Measurements from ENCODE around the gene SERP2.

The SERP2 gene

DNA sequence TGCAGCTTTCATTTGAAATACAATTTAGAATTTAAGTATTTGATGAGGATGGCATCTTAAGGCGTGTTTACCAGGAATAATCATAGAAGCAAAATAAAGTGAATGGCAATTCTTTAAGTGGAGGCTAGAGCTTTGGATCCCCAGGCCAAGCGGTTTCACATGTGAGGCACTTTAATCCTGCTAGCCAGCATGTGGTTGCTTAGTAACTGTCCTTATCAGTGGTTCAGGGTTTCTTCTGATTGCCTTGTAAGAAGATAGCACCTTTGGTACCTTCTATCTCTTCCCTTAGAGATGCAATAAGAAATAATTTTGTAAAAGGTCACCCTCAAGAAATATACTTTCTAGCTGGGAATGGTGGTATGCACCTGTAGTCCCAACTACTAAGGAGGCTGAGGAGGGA, 38.9 kb upstream of the SERP2 start:
- no peak overlapping the region for H3K27ac ChIP-seq (ENCODE audit: low read depth, low read length)
- no peak overlapping the region for H2AFZ ChIP-seq (ENCODE audit: low read depth, low read length, severe bottlenecking)
- H3K9me3 ChIP-seq (ENCODE audit: insufficient read depth, low read length) = no peaks in the 10 kb centered on the region
- H3F3A ChIP-seq (ENCODE audit: insufficient read depth) = no peaks in the 10 kb centered on the region
- H3K4me2 ChIP-seq (ENCODE audit: low read depth, low read length, poor library complexity, severe bottlenecking) = no peak overlapping the region
- no peak overlapping the region for H3K4me3 ChIP-seq (ENCODE audit: insufficient read depth, low read length, poor library complexity, severe bottlenecking)
- TF ChIP-seq, protein P1, sequence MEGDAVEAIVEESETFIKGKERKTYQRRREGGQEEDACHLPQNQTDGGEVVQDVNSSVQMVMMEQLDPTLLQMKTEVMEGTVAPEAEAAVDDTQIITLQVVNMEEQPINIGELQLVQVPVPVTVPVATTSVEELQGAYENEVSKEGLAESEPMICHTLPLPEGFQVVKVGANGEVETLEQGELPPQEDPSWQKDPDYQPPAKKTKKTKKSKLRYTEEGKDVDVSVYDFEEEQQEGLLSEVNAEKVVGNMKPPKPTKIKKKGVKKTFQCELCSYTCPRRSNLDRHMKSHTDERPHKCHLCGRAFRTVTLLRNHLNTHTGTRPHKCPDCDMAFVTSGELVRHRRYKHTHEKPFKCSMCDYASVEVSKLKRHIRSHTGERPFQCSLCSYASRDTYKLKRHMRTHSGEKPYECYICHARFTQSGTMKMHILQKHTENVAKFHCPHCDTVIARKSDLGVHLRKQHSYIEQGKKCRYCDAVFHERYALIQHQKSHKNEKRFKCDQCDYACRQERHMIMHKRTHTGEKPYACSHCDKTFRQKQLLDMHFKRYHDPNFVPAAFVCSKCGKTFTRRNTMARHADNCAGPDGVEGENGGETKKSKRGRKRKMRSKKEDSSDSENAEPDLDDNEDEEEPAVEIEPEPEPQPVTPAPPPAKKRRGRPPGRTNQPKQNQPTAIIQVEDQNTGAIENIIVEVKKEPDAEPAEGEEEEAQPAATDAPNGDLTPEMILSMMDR (IDR thresholded peaks at IDR 0.05; ENCODE audit: insufficient read depth, low read length, poor library complexity, severe bottlenecking) = no peak
- no peak for TF ChIP-seq EZH2phosphoT487 (conservative IDR thresholded peaks at IDR 0.05; ENCODE audit: low read length)
- no peaks in the 10 kb centered on the region for H3K36me3 ChIP-seq (ENCODE audit: low read length)
- H3K27me3 ChIP-seq (ENCODE audit: low read length) = no peaks in the 10 kb centered on the region
- no peaks in the 10 kb centered on the region for H3K9me2 ChIP-seq (replicated peaks; ENCODE audit: insufficient read depth, low read length)
- H4K20me1 ChIP-seq (ENCODE audit: low read depth, low read length) = no peaks in the 10 kb centered on the region
- H3K9ac ChIP-seq (ENCODE audit: low read length) = no peak overlapping the region
- no peaks in the 10 kb centered on the region for H3K79me2 ChIP-seq (ENCODE audit: insufficient read depth, low read length)

DNA sequence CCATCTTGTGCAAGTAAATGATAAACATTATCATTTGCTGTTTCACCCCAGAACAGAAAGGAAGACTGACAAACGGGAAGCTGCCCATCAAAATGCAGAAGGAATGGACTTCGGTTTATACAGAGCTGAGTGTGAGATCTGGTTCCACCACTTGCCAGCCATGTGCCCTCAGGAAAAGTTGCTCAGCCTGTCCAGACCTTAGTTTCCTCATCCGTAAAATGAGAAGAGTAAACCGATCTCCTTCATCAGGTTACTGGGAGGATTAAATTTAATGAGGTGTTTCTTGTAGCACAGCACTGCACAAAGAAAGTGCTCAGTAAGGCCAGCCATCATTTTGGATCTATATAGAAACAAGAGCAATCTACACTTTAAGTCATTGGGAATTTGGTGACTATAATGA, 36.7 kb upstream of the SERP2 start:
- no peak overlapping the region for H3K27ac ChIP-seq (ENCODE audit: low read depth, low read length)

DNA sequence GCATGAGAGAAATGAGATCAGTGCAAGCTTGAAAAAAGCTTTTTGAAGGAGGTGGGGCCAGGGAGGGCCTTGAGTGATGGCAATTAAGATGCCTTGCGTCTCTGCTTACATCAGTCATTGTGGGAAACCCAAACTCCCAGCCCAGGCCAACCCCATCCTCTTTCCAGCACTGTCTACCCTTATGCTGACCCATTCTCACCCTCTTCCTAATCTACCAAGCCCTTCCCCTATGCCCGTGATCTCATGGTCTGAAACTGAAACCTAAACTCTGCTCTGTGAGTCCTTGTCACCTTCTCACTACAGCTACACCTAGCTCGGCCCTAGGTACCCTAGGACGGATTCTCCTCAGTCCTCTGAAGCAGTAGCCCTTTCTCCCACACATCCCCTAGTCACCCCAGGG, 36.0 kb upstream of the SERP2 start:
- Histone ChIP-seq H3K4me2 (ENCODE audit: low read depth, low read length, poor library complexity, severe bottlenecking) (no peak overlapping the region), H3K79me2 (ENCODE audit: insufficient read depth, low read length) (no peaks in the 10 kb centered on the region), H3K27ac (ENCODE audit: low read depth, low read length) (no peak overlapping the region), H3K27me3 (ENCODE audit: low read length) (no peaks in the 10 kb centered on the region), H4K20me1 (ENCODE audit: low read depth, low read length) (no peaks in the 10 kb centered on the region), H3K9me3 (ENCODE audit: insufficient read depth, low read length) (no peaks in the 10 kb centered on the region), H2AFZ (ENCODE audit: low read depth, low read length, severe bottlenecking) (no peak overlapping the region), H3K4me3 (ENCODE audit: insufficient read depth, low read length, poor library complexity, severe bottlenecking) (no peak overlapping the region), H3K9me2 (replicated peaks; ENCODE audit: insufficient read depth, low read length) (no peaks in the 10 kb centered on the region), H3K9ac (ENCODE audit: low read length) (no peak overlapping the region), H3K36me3 (ENCODE audit: low read length) (no peaks in the 10 kb centered on the region), H3F3A (ENCODE audit: insufficient read depth) (no peaks in the 10 kb centered on the region)
- TF ChIP-seq EZH2phosphoT487 (conservative IDR thresholded peaks at IDR 0.05; ENCODE audit: low read length) = no peak
- TF ChIP-seq, protein P1 (IDR thresholded peaks at IDR 0.05; ENCODE audit: insufficient read depth, low read length, poor library complexity, severe bottlenecking) = no peak

More for the DNA sequence above, 36.7 kb upstream of the SERP2 start:
- Histone ChIP-seq H3K79me2 (ENCODE audit: insufficient read depth, low read length) (no peaks in the 10 kb centered on the region), H3K9ac (ENCODE audit: low read length) (no peak overlapping the region), H3K9me2 (replicated peaks; ENCODE audit: insufficient read depth, low read length) (no peaks in the 10 kb centered on the region), H3F3A (ENCODE audit: insufficient read depth) (no peaks in the 10 kb centered on the region), H4K20me1 (ENCODE audit: low read depth, low read length) (no peaks in the 10 kb centered on the region), H3K4me3 (ENCODE audit: insufficient read depth, low read length, poor library complexity, severe bottlenecking) (no peak overlapping the region), H3K36me3 (ENCODE audit: low read length) (no peaks in the 10 kb centered on the region), H3K9me3 (ENCODE audit: insufficient read depth, low read length) (no peaks in the 10 kb centered on the region), H2AFZ (ENCODE audit: low read depth, low read length, severe bottlenecking) (no peak overlapping the region), H3K27me3 (ENCODE audit: low read length) (no peaks in the 10 kb centered on the region), H3K4me2 (ENCODE audit: low read depth, low read length, poor library complexity, severe bottlenecking) (no peak overlapping the region)
- TF ChIP-seq, protein P1 (IDR thresholded peaks at IDR 0.05; ENCODE audit: insufficient read depth, low read length, poor library complexity, severe bottlenecking) = no peak
- no peak for TF ChIP-seq EZH2phosphoT487 (conservative IDR thresholded peaks at IDR 0.05; ENCODE audit: low read length)
